Measurements from ENCODE around the gene FKTN.
A peak's percentile ranks its signal among the peaks of the same experiment; 100 is the strongest.

Gene FKTN

GRCh38 chr9:105656131-105656921 is 98.4 kb downstream of the FKTN start:
- TF ChIP-seq ZFX (IDR thresholded peaks at IDR 0.05): no peak
- peak; percentile 85 for TF ChIP-seq CTCF (conservative IDR thresholded peaks at IDR 0.05)
- no peak overlapping the region for H3K27ac ChIP-seq

- no peak overlapping the region for H3K27ac ChIP-seq
- TF ChIP-seq CTCF (conservative IDR thresholded peaks at IDR 0.05) (no peak), ZFX (IDR thresholded peaks at IDR 0.05) (no peak)
These were observed 100.4 kb downstream of the FKTN start for GRCh38 chr9:105658351-105658750.

DNA sequence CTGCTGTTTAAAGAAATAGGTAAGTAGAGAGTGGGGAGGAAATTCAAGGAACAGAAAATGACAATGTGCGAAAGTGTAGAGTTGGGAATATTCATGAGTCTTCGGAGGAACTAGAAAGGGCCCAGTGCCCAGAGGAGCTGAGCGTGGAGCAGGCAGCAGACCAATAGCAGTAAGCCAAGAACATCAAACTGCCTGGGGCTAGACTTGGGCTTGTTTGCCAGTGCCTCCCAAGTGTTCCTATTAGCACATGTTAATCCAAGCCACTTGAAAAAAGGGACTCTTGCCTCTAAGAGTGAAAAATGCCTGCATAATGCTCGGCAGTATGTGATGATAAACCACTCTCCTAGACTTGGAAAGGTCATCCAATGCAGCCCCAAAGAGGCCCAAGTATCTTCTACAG is 103.1 kb downstream of the FKTN start:
- no peak overlapping the region for H3K27ac ChIP-seq
- TF ChIP-seq ZFX (IDR thresholded peaks at IDR 0.05) (no peak), CTCF (conservative IDR thresholded peaks at IDR 0.05) (no peak)

- H3K27ac ChIP-seq: no peak within 1 kb of the TSS
- TF ChIP-seq ZFX (IDR thresholded peaks at IDR 0.05) (no peak), CTCF (conservative IDR thresholded peaks at IDR 0.05) (no peak)
These were observed 104.5 kb downstream of the FKTN start, which contains the start of gene TAL2 for GRCh38 chr9:105662184-105663104. TAL2 (plus strand) TSS chr9:105662457; CDS start chr9:105662497, 40 bp downstream.

DNA sequence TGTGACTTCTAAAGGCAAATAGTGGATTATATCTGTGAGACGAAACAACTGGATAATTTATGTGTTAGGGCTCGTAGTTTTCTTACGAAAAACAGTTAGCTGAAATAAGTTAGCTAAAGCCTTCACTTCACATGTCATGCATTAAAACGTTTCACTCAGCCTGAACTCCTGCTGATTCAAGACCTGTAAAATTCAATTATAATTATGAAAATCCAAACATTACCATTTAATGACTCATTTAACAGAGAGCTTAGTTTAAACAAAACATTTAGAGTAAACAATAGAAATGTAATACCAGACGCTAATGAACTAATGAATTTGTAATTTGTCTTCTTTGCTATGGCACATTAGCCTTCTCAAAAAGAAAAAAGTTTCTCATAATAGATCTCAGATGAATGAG is 106.0 kb downstream of the FKTN start:
- H3K27ac ChIP-seq: no peak overlapping the region
- TF ChIP-seq ZFX (IDR thresholded peaks at IDR 0.05): no peak
- TF ChIP-seq CTCF (conservative IDR thresholded peaks at IDR 0.05): no peak

GRCh38 chr9:105667867-105668266 is 109.9 kb downstream of the FKTN start:
- TF ChIP-seq ZFX (IDR thresholded peaks at IDR 0.05) (no peak), CTCF (conservative IDR thresholded peaks at IDR 0.05) (no peak)
- H3K27ac ChIP-seq: no peak overlapping the region

GRCh38 chr9:105670315-105670714 is 112.4 kb downstream of the FKTN start:
- no peak overlapping the region for H3K27ac ChIP-seq
- no peak for TF ChIP-seq ZFX (IDR thresholded peaks at IDR 0.05)
- no peak for TF ChIP-seq CTCF (conservative IDR thresholded peaks at IDR 0.05)

Data from C4-2B (cell line).